GM21723 (cell line): ENCODE results near the gene PFKP.

ENCODE experiments used
- ATAC-seq: cut with Tn5 transposase; IDR thresholded peaks from one replicate; pipeline ENCODE4 v1.9.1; 2021; ENCODE audit warnings: mild to moderate bottlenecking, moderate library complexity; ENCODE audit not compliant: unreplicated experiment

PFKP gene

GRCh38 chr10:3068968-3069737 is 1.8 kb downstream of the PFKP start:
- peak; percentile 43 for ATAC-seq

- no peak for ATAC-seq
Observed at GRCh38 chr10:3069876-3070275, 2.5 kb downstream of the PFKP start.

GRCh38 chr10:3071405-3072198 is 4.3 kb downstream of the PFKP start:
- ATAC-seq = no peak

- ATAC-seq = no peak
Observed at GRCh38 chr10:3072641-3073360, 5.5 kb downstream of the PFKP start.

- no peak for ATAC-seq
Observed at GRCh38 chr10:3074145-3074665, 6.9 kb downstream of the PFKP start.

- no peak for ATAC-seq
Observed at GRCh38 chr10:3074985-3075600, 7.7 kb downstream of the PFKP start.

GRCh38 chr10:3076138-3076537 is 8.8 kb downstream of the PFKP start:
- ATAC-seq = no peak

- ATAC-seq = no peak
Observed at GRCh38 chr10:3077509-3077908, 10.2 kb downstream of the PFKP start.

GRCh38 chr10:3077940-3078630 is 10.7 kb downstream of the PFKP start:
- no peak for ATAC-seq

- no peak for ATAC-seq
Observed at GRCh38 chr10:3081383-3081981, 14.1 kb downstream of the PFKP start.

- no peak for ATAC-seq
Observed at GRCh38 chr10:3082290-3082689, 14.9 kb downstream of the PFKP start.

GRCh38 chr10:3085785-3086567 is 18.6 kb downstream of the PFKP start:
- no peak for ATAC-seq

- ATAC-seq = no peak
Observed at GRCh38 chr10:3090388-3090787, 23.0 kb downstream of the PFKP start.

- ATAC-seq = no peak
Observed at GRCh38 chr10:3090914-3091787, 23.8 kb downstream of the PFKP start.

GRCh38 chr10:3091921-3092320 is 24.6 kb downstream of the PFKP start:
- no peak for ATAC-seq

- no peak for ATAC-seq
Observed at GRCh38 chr10:3093996-3094395, 26.6 kb downstream of the PFKP start.

- ATAC-seq = no peak
Observed at GRCh38 chr10:3094609-3095036, 27.3 kb downstream of the PFKP start.
